Kidney tubule cell (primary cell): ENCODE measurements around the gene CTBP2.

Experiments
- DNase-seq: peaks from one replicate; pipeline ENCODE4 v3.0.0-alpha.2; 2018; ENCODE audit warnings: low spot score

CTBP2 gene

DNA sequence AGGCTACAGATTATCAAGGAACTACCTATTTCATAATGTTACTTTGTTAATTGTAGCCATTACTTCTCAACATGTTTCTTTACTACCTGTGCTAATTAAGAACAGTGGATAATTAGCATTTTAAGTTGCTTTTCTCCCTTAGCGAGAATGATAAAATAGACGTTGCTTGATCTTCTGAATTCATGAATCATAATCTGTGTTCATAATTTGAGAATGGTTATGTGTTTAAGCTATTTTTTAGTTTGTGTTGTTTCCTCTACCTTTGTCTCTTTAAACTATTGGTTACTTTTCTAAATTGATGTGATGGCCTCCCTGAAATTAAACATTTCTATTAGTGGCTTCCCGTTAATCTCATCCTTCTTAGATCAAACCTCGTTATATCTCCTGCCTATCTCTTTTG lies 218.5 kb downstream of the CTBP2 start, which contains the start of gene ZRANB1:
TSS of gene ZRANB1 (plus strand) at position 301 of the 400 bp plus-strand sequence. CDS start 371 bp downstream, outside the sequence.
- no peak for DNase-seq

DNA sequence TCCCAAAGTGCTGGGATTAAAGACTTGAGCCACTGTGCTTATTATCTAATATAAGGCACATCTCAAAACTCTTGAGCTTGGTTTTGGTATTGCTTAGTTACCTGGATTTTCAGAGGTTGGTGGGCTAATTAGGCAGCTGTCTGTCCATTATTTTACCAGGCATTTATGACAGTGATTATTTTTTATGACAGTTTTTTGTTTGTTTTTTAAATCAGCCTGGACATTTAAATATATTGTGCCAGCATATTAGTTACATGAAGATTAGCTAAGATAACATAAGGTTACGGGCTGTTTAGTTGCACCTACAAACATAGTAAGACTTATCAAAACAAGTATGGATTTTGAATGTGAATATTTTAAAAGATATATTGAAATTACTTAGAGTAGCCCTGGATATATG lies 221.1 kb downstream of the CTBP2 start:
- DNase-seq: no peak

DNA sequence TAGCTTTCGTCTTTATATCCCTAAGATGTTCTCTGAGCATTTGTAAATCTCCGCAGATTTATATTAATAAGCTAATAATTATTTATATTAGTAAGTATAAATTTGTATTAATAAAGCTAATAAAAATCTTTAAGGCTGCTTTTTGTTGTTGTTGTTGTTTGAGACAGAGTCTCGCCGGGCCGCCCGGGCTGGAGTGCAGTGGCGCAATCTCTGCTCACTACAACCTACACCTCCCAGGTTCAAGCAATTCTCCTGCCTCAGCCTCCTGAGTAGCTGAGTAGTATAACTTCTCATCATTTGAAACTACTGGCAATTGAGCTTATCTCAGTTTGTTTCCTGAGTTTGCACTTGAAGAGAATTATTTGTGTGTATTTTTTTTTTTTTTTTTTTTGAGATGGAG lies 223.6 kb downstream of the CTBP2 start:
- DNase-seq: no peak

DNA sequence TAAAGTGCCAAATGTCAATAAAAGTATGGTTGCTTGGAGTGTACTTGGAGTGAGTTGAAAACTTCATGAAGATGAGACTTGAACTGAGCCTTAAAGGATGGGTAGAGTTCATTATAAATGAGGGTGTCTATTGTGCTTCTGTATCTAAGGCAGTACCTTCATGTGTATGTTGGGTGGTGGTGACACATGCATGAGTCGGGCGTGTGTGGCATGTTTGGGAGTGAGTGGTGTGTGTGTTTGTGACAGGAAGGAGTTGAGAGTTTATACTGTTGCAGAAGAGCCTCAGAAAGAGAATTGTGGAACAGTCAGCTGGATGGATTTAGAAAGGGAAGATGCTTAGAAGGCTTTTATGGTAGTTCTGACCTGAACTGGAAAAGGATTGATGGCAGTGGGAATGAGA lies 224.4 kb downstream of the CTBP2 start:
- DNase-seq: peak; percentile 45
